ENCODE measurements around the gene FDX1.
A peak's percentile ranks its signal among the peaks of the same experiment; 100 is the strongest.

The FDX1 gene

DNA sequence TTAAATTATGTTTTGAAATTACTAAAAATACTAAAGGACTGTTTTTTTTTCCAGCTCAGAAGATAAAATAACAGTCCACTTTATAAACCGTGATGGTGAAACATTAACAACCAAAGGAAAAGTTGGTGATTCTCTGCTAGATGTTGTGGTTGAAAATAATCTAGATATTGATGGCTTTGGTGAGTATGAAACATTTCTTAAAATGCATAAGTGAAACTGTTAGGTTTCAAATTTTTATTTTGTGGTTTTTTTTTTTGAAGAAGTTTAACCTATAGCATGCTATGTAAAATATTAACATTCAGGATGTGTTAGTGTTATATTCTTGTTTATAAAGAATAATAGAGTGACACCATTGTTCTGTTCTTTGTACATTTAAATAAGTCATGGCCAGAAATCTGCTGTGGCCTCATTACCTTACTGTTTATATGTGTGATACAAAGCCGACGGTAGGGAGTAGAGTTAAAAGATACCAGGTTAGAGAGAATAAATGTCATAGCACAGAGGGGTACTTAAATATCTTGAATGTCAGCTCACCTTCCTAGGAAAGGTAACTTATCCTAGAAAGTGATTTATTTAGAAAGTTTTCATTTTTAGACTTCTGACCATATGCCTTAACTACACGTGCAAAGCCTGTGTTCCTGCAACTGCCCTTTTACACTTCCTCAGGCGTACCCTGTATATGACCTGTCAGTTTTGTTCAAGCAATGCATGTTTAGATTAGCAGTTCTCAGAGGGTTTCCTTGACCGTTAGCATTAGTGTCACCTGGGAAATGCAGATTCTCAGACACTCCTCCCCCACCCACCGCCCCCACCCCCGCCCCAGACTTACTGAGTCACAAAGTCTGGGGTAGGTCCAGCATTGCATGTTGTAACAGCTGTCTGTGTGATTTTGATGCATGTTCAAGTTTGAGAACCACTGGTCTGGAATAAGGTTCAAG, 6.3 kb downstream of the FDX1 start:
- TF ChIP-seq, protein P1, sequence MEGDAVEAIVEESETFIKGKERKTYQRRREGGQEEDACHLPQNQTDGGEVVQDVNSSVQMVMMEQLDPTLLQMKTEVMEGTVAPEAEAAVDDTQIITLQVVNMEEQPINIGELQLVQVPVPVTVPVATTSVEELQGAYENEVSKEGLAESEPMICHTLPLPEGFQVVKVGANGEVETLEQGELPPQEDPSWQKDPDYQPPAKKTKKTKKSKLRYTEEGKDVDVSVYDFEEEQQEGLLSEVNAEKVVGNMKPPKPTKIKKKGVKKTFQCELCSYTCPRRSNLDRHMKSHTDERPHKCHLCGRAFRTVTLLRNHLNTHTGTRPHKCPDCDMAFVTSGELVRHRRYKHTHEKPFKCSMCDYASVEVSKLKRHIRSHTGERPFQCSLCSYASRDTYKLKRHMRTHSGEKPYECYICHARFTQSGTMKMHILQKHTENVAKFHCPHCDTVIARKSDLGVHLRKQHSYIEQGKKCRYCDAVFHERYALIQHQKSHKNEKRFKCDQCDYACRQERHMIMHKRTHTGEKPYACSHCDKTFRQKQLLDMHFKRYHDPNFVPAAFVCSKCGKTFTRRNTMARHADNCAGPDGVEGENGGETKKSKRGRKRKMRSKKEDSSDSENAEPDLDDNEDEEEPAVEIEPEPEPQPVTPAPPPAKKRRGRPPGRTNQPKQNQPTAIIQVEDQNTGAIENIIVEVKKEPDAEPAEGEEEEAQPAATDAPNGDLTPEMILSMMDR (IDR thresholded peaks at IDR 0.05): no peak

DNA sequence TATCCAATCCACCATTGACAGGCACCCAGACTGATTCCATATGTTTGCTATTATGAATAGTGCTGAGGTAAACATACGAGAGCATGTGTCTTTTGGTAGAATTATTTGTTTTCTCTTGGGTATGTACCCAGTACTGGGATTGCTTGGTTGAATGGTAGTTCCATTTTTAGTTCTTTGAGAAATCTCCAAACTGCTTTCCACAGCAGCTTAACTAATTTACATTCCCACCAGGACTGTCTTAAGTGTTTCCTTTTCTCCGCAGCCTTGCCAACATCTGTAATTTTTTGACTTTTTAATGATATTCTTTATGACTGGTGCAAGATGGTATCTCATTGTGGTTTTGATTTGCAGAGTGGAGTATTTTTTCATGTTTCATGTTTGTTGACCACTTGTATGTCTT, 8.3 kb downstream of the FDX1 start:
- TF ChIP-seq, protein P1 (IDR thresholded peaks at IDR 0.05): no peak

DNA sequence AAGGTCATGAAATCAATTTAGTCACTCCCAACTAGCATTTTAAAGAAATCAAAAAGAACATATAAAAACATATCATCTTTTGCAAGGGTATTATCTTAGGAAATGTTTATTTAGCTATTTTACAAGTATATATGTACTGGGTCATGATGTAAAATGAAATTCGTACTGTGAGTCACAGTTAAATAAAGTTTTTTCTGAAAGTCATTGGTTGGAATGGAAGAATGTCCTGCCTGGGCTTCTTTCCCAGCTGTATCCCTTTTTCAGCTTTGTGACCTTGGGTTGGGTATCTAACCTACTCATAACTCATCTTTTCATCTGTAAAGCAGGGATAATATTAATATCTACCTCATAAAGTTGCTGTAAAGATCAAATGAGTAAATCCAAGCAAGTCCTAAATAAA, 15.7 kb downstream of the FDX1 start:
- TF ChIP-seq, protein P1 (IDR thresholded peaks at IDR 0.05): no peak

DNA sequence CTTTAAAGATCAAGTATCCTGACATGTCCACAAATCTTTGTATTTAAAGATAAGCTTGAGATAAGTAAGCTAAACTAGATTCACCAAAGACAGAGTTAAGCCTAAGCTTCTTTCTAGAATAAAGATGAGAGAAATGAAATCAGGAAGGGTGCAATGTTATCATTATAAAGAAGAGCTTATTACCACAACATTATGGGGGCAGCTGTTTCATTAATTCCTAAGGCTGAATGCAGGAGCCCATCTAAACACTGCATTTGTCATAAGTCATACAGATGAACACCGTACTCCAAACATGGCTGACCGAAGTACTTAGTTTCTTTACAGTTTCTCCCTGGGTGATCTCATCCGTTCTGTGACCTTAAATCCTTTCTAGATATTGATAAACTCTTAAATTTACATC, 16.3 kb downstream of the FDX1 start:
- TF ChIP-seq, protein P1 (IDR thresholded peaks at IDR 0.05): no peak

DNA sequence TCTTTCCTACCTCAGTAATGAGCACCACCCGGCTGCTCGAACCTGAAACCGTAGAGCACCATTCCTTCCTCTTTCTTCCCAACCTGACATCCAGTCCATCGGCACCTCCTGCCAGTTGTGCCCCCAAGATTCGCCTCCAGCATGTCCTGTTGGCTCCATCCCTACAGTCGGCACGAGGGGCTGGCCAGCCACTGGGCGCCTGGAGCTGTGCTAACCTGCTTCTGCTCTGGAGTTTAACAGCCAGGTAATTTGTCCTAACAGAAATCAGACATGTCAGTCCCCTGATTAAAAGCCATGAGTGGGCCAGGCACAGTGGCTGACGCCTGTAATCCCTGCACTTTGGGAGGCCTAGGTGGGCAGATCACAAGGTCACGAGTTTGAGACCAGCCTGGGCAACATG, 16.8 kb downstream of the FDX1 start:
- TF ChIP-seq, protein P1 (IDR thresholded peaks at IDR 0.05): no peak

DNA sequence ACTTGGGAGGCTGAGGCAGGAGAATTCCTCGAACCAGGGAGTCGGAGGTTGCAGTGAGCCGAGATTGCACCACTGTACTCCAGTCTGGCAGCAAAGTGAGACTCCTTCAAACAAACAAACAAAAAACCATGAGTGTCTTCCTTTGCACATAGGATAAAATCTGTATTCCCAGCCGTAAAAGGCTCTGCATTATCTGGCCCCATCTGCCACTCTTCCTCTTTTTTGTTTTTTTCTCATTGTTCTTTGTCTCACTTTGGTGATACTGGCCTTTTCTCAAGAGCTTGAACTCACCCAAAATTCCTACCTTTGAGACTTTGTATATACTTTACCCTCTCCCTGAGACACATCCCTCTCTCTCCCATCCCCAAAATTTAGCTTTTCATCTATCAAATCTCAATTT, 17.6 kb downstream of the FDX1 start:
- TF ChIP-seq, protein P1 (IDR thresholded peaks at IDR 0.05): no peak

DNA sequence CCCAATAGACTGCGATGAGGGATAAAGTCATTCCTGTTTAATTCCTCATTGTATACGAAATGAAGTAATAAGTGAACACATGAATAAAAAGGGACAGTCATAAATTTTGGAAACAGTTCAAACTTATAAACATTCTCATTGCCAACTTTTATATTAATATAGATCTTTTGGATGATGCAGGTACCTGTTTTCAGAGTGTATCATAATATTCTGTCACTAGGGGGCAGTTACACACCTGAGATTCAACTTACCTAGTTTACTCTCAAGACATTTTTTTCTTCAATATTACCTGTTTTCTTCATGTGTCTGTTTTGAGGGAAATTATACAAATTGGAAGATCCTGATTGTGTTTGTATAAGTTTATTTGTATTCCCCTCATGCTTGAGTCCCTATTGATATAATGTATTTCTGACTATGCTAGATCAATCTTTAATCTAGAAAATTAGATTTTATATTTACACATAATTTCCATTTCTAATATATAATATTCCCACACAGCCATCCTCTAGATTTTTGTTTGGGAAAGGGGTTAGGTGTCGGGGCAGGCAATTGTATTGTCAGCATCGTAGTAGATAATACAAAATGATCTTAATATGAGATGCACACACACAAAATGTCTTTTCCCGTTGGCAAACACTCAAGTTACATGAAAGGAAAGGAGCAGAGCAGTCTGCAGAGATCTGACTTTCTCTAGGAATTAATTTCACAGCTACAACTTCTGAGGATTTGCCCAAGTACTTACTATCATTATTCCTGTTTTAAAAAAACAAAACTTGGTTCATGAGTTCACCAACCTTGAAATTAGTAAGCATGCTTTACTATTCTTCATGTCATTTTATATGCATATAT, 18.4 kb downstream of the FDX1 start:
- TF ChIP-seq, protein P1 (IDR thresholded peaks at IDR 0.05): peak; percentile 72
